SK-N-MC (cell line): ENCODE data around the gene MYCBP.

Experiments
- EZH2 ChIP-seq: fragments of 200-600 bp; sonication (generic); IDR thresholded peaks from one replicate; pipeline ENCODE4 v1.6.1; 2017; ENCODE audit warnings: antibody characterized with exemption
- FOXP2 ChIP-seq: optimal IDR thresholded peaks from 2 replicates; pipeline ENCODE3; 2011; ENCODE audit warnings: mild to moderate bottlenecking, moderate library complexity; ENCODE audit not compliant: insufficient read depth; ENCODE audit errors: extremely low read length, control extremely low read depth
- POLR2AphosphoS5 ChIP-seq: IDR thresholded peaks from 2 replicates; pipeline ENCODE4 v1.6.1; 2012; ENCODE audit warnings: mild to moderate bottlenecking, low read depth, low read length, borderline replicate concordance

DNA sequence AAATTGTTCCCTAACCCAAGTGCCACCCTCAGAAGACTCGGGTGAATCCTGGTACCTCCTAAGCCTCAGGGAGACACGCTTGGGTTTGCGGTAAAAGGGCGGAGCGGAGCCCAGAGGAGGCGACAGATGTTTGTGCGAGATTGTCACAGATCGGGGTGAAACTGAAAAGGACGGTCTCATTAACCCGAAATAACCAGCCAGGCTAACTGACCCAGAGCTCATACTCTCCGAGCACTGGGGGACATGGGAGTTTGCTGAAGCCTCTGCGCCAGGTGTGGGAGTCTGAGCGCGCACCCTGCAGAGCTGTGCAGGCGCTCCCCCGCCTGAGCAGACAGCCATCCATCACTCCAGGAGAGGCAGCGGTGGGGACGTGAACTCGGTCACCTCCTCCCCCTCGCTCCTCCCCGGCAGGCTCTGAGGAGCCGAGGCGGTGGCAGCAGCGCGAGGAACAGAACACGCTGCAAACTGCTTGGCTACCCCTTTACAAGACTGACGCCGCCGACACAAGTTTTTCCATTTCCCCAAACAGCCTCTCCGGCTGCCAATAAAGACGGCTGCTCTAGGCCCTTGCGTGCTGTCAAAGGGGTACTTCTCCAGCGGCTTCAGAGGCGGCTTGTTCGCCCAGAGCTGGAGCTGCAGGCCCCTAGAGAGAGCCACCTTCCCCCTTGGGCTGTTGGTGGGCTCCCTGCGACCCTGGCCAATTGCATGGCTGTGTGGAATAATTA lies 57.1 kb downstream of the MYCBP start:
- TF ChIP-seq POLR2AphosphoS5 (no peak), EZH2 (no peak), FOXP2 (no peak)
